Epithelial cell of prostate (primary cell): ENCODE measurements around the gene DRC1.

Source experiments
- DNase-seq: peaks from one replicate; pipeline ENCODE4 v3.0.0-alpha.2; 2011; ENCODE audit warnings: low read depth, low spot score
- H3K27ac ChIP-seq: fragments of 450-650 bp; 2 replicates; pipeline ENCODE4 v1.5.1; 2017; ENCODE audit warnings: mild to moderate bottlenecking

The DRC1 gene

GRCh38 chr2:26487192-26487591, 85.5 kb downstream of the DRC1 start:
- H3K27ac ChIP-seq: no peak overlapping the region

GRCh38 chr2:26488463-26489212, 86.9 kb downstream of the DRC1 start:
- H3K27ac ChIP-seq: no peak overlapping the region
- no peak for DNase-seq

More at GRCh38 chr2:26487192-26487591, 85.5 kb downstream of the DRC1 start:
- DNase-seq: no peak

- DNase-seq: no peak
- no peak overlapping the region for H3K27ac ChIP-seq
These were observed 87.6 kb downstream of the DRC1 start for GRCh38 chr2:26489213-26489850.

GRCh38 chr2:26491563-26492167, 89.9 kb downstream of the DRC1 start:
- no peak for DNase-seq
- no peak overlapping the region for H3K27ac ChIP-seq

GRCh38 chr2:26492749-26493515, 91.2 kb downstream of the DRC1 start:
- no peak overlapping the region for H3K27ac ChIP-seq
- DNase-seq: no peak

- no peak overlapping the region for H3K27ac ChIP-seq
- no peak for DNase-seq
These were observed 91.8 kb downstream of the DRC1 start for GRCh38 chr2:26493566-26493965.

- no peak for DNase-seq
- no peak overlapping the region for H3K27ac ChIP-seq
These were observed 92.5 kb downstream of the DRC1 start for GRCh38 chr2:26494199-26494598.

GRCh38 chr2:26494891-26495290, 93.2 kb downstream of the DRC1 start:
- no peak for DNase-seq
- H3K27ac ChIP-seq: no peak overlapping the region

GRCh38 chr2:26495705-26496297, 94.1 kb downstream of the DRC1 start:
- H3K27ac ChIP-seq: no peak overlapping the region
- DNase-seq: no peak

GRCh38 chr2:26500406-26500805, 98.7 kb downstream of the DRC1 start:
- no peak for DNase-seq
- no peak overlapping the region for H3K27ac ChIP-seq

- no peak for DNase-seq
- H3K27ac ChIP-seq: no peak overlapping the region
These were observed 101.6 kb downstream of the DRC1 start for GRCh38 chr2:26503231-26503880.

GRCh38 chr2:26504002-26504401, 102.3 kb downstream of the DRC1 start:
- no peak for DNase-seq
- H3K27ac ChIP-seq: no peak overlapping the region

GRCh38 chr2:26506279-26506678, 104.6 kb downstream of the DRC1 start:
- DNase-seq: no peak
- H3K27ac ChIP-seq: no peak overlapping the region
